Activated naive CD4-positive, alpha-beta T cell (primary cell): ENCODE data around the gene IMPA2.
"Not testable (repeated sequence)": the region's sequence is repeated elsewhere in the genome, so short reads cannot be mapped to it uniquely, and the experiment has no call there.

Experiments
- DNase-seq, 4 experiments: peaks; one replicate each; lab custom pipeline; 2025; lab: John Stamatoyannopoulos, UW

Gene IMPA2

GRCh38 chr18:11981192-11981542, at the start of gene IMPA2:
Gene IMPA2 (plus strand): TSS chr18:11981507. CDS start chr18:11981670, 163 bp downstream.
- no peak for DNase-seq

GRCh38 chr18:11932393-11932792, 48.9 kb upstream of the IMPA2 start:
- no peak for DNase-seq

- DNase-seq: peak; percentile 21 to 71 (median 50)
These were observed 43.3 kb upstream of the IMPA2 start for GRCh38 chr18:11937874-11938478.

GRCh38 chr18:11940956-11941355, 40.4 kb upstream of the IMPA2 start:
- DNase-seq: no peak

- DNase-seq: no peak
These were observed 37.8 kb upstream of the IMPA2 start for GRCh38 chr18:11943551-11943950.

GRCh38 chr18:11944252-11944651, 37.1 kb upstream of the IMPA2 start:
- no peak for DNase-seq

- DNase-seq: no peak
These were observed 36.5 kb upstream of the IMPA2 start for GRCh38 chr18:11944786-11945185.

GRCh38 chr18:11945834-11946659, 35.3 kb upstream of the IMPA2 start:
- not testable (repeated sequence) for DNase-seq

- no peak for DNase-seq
These were observed 34.6 kb upstream of the IMPA2 start for GRCh38 chr18:11946756-11947155.

GRCh38 chr18:11947214-11948191, 33.8 kb upstream of the IMPA2 start:
- DNase-seq: peak; percentile 4 to 33 (median 10)

GRCh38 chr18:11948852-11949523, 32.3 kb upstream of the IMPA2 start:
- DNase-seq: no peak

- DNase-seq: no peak
These were observed 30.5 kb upstream of the IMPA2 start for GRCh38 chr18:11950824-11951223.

GRCh38 chr18:11951390-11951851, 29.9 kb upstream of the IMPA2 start:
- DNase-seq: no peak

- no peak for DNase-seq
These were observed 28.2 kb upstream of the IMPA2 start for GRCh38 chr18:11953113-11953512.

GRCh38 chr18:11955239-11956029, 25.9 kb upstream of the IMPA2 start:
- DNase-seq: no peak

GRCh38 chr18:11956371-11957308, 24.7 kb upstream of the IMPA2 start:
- no peak for DNase-seq

GRCh38 chr18:11957636-11958035, 23.7 kb upstream of the IMPA2 start:
- no peak for DNase-seq

GRCh38 chr18:11959651-11960050, 21.7 kb upstream of the IMPA2 start:
- DNase-seq: not testable (repeated sequence)

- no peak for DNase-seq
These were observed 20.4 kb upstream of the IMPA2 start for GRCh38 chr18:11960743-11961380.
